Measurements from ENCODE around the gene CLCN6. TPM values are rescaled to one million over a fixed set of nuclear protein-coding genes. Genes with fewer than 3 reads are reported as not detected.

The CLCN6 gene
- total and polyA plus RNA-seq, 10 of the 15 experiments (the other 5 are each of a cell fraction or from before 2014, with no cell fraction given): 2.2 to 20.9 (median 10.2) TPM

GRCh38 chr1:11794446-11795237 lies 11.3 kb upstream of the CLCN6 start:
- Histone ChIP-seq H3K9ac (ENCODE audit: control insufficient read depth, insufficient read depth, low read length) (no peak overlapping the region), H3K4me3 (no peak overlapping the region), H3K9me3 (replicated peaks; ENCODE audit: control insufficient read depth, insufficient read depth, low read length) (no peaks in the 10 kb centered on the region), H3K4me1 (ENCODE audit: control insufficient read depth, insufficient read depth, low read length) (no peaks in the 10 kb centered on the region; the same call in 1 of the 2 replicates), H4K20me1 (ENCODE audit: control insufficient read depth, insufficient read depth) (no peaks in the 10 kb centered on the region), H3K36me3 (ENCODE audit: control insufficient read depth in 2 of 2, insufficient read depth in 2 of 2, low read length in 1 of 2) (peaks cover 0 to 3% of the 10 kb centered on the region in 2 experiments; a peak in 2 of 4 replicates), H3K79me2 (ENCODE audit: control insufficient read depth, insufficient read depth, low read length) (no peaks in the 10 kb centered on the region), H3K4me2 (ENCODE audit: control insufficient read depth, insufficient read depth) (no peak overlapping the region), H3K27me3 (replicated peaks in 1 of 2; ENCODE audit: control insufficient read depth in 2 of 2, insufficient read depth in 2 of 2, low read length in 1 of 2) (no peaks in the 10 kb centered on the region), H3K27ac (ENCODE audit: control insufficient read depth, insufficient read depth) (no peak overlapping the region), H2AFZ (ENCODE audit: control insufficient read depth, low read depth, low read length) (no peak overlapping the region)
- ATAC-seq (no peak), DNase-seq (ENCODE audit: low read depth, low spot score) (no peak), FAIRE-seq (no peak)
- intact Hi-C loops (cut with micrococcal nuclease; ENCODE audit: unreplicated experiment): no loop called here
- RAD21 ChIA-PET (ENCODE audit: unreplicated experiment): no interaction called here
- CTCF ChIA-PET: no interaction called here
- SMC1A ChIA-PET (ENCODE audit: uncharacterized antibody, unreplicated experiment): interaction anchor here (1.1 kb wide), 1 partner anchor 57 kb away, joined by 3 read pairs; no protein-coding TSS in a partner anchor
- no peak for TF ChIP-seq E2F4 (IDR thresholded peaks at IDR 0.05; ENCODE audit: low read depth, low read length)
- no peak for TF ChIP-seq MXI1 (IDR thresholded peaks at IDR 0.05; ENCODE audit: low read depth, low read length)
- TF ChIP-seq EGR1 (IDR thresholded peaks at IDR 0.05; ENCODE audit: borderline replicate concordance in 1 of 2, low read depth in 2 of 2, low read length in 2 of 2): no peak
- no peak for TF ChIP-seq SUZ12 (IDR thresholded peaks at IDR 0.05; ENCODE audit: unreplicated experiment)
- no peak for TF ChIP-seq CBFB (IDR thresholded peaks at IDR 0.05; ENCODE audit: low read depth)
- TF ChIP-seq, protein P1, sequence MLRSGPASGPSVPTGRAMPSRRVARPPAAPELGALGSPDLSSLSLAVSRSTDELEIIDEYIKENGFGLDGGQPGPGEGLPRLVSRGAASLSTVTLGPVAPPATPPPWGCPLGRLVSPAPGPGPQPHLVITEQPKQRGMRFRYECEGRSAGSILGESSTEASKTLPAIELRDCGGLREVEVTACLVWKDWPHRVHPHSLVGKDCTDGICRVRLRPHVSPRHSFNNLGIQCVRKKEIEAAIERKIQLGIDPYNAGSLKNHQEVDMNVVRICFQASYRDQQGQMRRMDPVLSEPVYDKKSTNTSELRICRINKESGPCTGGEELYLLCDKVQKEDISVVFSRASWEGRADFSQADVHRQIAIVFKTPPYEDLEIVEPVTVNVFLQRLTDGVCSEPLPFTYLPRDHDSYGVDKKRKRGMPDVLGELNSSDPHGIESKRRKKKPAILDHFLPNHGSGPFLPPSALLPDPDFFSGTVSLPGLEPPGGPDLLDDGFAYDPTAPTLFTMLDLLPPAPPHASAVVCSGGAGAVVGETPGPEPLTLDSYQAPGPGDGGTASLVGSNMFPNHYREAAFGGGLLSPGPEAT (IDR thresholded peaks at IDR 0.05; ENCODE audit: low read depth): no peak
- TF ChIP-seq, protein P2, sequence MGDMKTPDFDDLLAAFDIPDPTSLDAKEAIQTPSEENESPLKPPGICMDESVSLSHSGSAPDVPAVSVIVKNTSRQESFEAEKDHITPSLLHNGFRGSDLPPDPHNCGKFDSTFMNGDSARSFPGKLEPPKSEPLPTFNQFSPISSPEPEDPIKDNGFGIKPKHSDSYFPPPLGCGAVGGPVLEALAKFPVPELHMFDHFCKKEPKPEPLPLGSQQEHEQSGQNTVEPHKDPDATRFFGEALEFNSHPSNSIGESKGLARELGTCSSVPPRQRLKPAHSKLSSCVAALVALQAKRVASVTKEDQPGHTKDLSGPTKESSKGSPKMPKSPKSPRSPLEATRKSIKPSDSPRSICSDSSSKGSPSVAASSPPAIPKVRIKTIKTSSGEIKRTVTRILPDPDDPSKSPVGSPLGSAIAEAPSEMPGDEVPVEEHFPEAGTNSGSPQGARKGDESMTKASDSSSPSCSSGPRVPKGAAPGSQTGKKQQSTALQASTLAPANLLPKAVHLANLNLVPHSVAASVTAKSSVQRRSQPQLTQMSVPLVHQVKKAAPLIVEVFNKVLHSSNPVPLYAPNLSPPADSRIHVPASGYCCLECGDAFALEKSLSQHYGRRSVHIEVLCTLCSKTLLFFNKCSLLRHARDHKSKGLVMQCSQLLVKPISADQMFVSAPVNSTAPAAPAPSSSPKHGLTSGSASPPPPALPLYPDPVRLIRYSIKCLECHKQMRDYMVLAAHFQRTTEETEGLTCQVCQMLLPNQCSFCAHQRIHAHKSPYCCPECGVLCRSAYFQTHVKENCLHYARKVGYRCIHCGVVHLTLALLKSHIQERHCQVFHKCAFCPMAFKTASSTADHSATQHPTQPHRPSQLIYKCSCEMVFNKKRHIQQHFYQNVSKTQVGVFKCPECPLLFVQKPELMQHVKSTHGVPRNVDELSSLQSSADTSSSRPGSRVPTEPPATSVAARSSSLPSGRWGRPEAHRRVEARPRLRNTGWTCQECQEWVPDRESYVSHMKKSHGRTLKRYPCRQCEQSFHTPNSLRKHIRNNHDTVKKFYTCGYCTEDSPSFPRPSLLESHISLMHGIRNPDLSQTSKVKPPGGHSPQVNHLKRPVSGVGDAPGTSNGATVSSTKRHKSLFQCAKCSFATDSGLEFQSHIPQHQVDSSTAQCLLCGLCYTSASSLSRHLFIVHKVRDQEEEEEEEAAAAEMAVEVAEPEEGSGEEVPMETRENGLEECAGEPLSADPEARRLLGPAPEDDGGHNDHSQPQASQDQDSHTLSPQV (IDR thresholded peaks at IDR 0.05): no peak
- TF ChIP-seq EP300 (IDR thresholded peaks at IDR 0.05; ENCODE audit: borderline replicate concordance in 1 of 2, control insufficient read depth in 1 of 2, low read depth in 2 of 2, low read length in 2 of 2): no peak
- TF ChIP-seq, protein P3, sequence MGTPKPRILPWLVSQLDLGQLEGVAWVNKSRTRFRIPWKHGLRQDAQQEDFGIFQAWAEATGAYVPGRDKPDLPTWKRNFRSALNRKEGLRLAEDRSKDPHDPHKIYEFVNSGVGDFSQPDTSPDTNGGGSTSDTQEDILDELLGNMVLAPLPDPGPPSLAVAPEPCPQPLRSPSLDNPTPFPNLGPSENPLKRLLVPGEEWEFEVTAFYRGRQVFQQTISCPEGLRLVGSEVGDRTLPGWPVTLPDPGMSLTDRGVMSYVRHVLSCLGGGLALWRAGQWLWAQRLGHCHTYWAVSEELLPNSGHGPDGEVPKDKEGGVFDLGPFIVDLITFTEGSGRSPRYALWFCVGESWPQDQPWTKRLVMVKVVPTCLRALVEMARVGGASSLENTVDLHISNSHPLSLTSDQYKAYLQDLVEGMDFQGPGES (IDR thresholded peaks at IDR 0.05): no peak
- POLR2A ChIA-PET: no interaction called here
- in situ Hi-C loops (cut with MboI): no loop called here
- BruUV-seq (replicated peaks): no TSS peak
- WGBS (ENCODE audit: insufficient coverage, insufficient replicate concordance, low lambda C conversion rate, missing lambda C conversion rate): 89% methylated on average over 19 of the region's 19 CpGs
